ENCODE data around the gene TRIM8.

The TRIM8 gene

GRCh38 chr10:102705531-102705930, 61.3 kb downstream of the TRIM8 start:
- no peak for DNase-seq

Measured in NCI-H226 (cell line).